ENCODE results near the gene HECTD4. TPM values are rescaled to one million over a fixed set of nuclear protein-coding genes. Genes with fewer than 3 reads are reported as not detected.

Gene HECTD4
- total RNA-seq, 1 experiment from 2014 or later = 31.2 TPM

DNA sequence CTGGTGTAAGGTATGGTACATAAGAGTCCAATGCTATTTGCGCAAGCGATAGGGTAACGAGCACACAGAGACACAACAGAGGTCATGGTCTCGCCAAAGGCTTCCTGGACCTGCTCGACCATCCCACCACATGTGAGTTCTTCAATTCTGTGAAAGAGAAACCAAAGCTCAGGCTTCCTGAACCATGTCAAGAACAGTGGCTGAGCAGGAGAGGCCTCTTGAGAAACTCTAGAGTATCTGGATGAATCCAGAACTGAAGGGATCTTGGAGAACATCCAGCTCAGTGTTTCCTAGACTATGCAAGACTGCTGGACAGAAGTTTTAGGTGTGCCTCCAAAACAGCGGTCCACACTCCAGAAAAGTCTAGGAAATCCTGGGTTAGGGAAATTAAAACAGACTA lies 142.3 kb downstream of the HECTD4 start:
- peaks cover 0 to 20% of the 10 kb centered on the region in 2 experiments; a peak in 2 of 4 replicates for H3K36me3 ChIP-seq (ENCODE audit: control insufficient read depth in 1 of 2, insufficient read depth in 2 of 2, low read length in 2 of 2)
- no peaks in the 10 kb centered on the region for H4K20me1 ChIP-seq (ENCODE audit: insufficient read depth)

DNA sequence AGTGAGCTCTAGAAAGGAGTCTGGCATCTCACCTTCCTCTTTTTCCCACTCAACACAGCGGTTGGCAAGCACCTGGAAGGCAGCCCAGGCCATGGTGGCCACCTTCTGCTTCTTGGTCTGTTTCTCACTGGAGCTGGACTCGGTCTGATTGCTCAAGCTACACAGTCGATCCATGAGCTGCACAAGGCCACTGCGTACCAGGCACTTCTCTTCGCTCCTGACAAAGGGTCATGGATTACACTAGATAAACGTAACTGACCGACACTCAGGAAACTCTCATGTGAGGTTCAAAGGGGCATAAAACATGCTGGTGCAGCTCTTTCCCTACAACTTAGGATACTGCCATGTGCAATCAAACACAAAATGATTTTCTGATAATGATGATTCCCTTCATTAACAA lies 143.2 kb downstream of the HECTD4 start:
- Histone ChIP-seq H2AFZ (ENCODE audit: low read depth, low read length, poor library complexity, severe bottlenecking) (no peak overlapping the region), H3K79me2 (ENCODE audit: insufficient read depth, low read length) (no peaks in the 10 kb centered on the region), H4K20me1 (ENCODE audit: insufficient read depth) (no peaks in the 10 kb centered on the region), H3K27me3 (ENCODE audit: insufficient read depth, low read length) (no peaks in the 10 kb centered on the region), H3K9me2 (ENCODE audit: insufficient read depth) (no peaks in the 10 kb centered on the region), H3K4me1 (ENCODE audit: control insufficient read depth in 1 of 2, insufficient read depth in 2 of 2, low read length in 2 of 2) (no peaks in the 10 kb centered on the region), H3K9me3 (ENCODE audit: control insufficient read depth in 1 of 2, insufficient read depth in 1 of 2, low read depth in 1 of 2, low read length in 2 of 2) (no peaks in the 10 kb centered on the region), H3K4me2 (ENCODE audit: low read length) (no peak overlapping the region), H3K9ac (ENCODE audit: low read length) (no peak overlapping the region), H3K36me3 (ENCODE audit: control insufficient read depth in 1 of 2, insufficient read depth in 2 of 2, low read length in 2 of 2) (peaks cover 0 to 23% of the 10 kb centered on the region in 2 experiments; a peak in 2 of 4 replicates), H3K4me3 (replicated peaks in 1 of 2; ENCODE audit: low read depth in 1 of 2, low read length in 2 of 2) (no peak overlapping the region), H3K27ac (ENCODE audit: low read depth, low read length) (no peak overlapping the region)
- no TSS peak for BruUV-seq (replicated peaks)
- POLR2A ChIA-PET = no interaction called here
- CTCF ChIA-PET = no interaction called here
- no peak for TF ChIP-seq TCF7L2 (IDR thresholded peaks at IDR 0.05; ENCODE audit: borderline replicate concordance, extremely low read depth, insufficient read depth, insufficient read length)
- no peak for TF ChIP-seq ZFX (IDR thresholded peaks at IDR 0.05)
- TF ChIP-seq, protein P1, sequence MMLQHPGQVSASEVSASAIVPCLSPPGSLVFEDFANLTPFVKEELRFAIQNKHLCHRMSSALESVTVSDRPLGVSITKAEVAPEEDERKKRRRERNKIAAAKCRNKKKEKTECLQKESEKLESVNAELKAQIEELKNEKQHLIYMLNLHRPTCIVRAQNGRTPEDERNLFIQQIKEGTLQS (IDR thresholded peaks at IDR 0.05) = no peak
- TF ChIP-seq EZH2phosphoT487 (IDR thresholded peaks at IDR 0.05; ENCODE audit: borderline replicate concordance) = no peak
- TF ChIP-seq EZH2 (IDR thresholded peaks at IDR 0.05) = no peak
- no peak for TF ChIP-seq RAD21 (IDR thresholded peaks at IDR 0.05; ENCODE audit: low read depth)
- no peak for TF ChIP-seq POLR2A (IDR thresholded peaks at IDR 0.05; ENCODE audit: borderline replicate concordance, extremely low read depth, insufficient read depth, insufficient read length)
- no peak for TF ChIP-seq SP1 (IDR thresholded peaks at IDR 0.05; ENCODE audit: low read depth)
- TF ChIP-seq YY1 (IDR thresholded peaks at IDR 0.05; ENCODE audit: extremely low read depth, insufficient replicate concordance, low read depth, low read length) = no peak
- no peak for TF ChIP-seq CEBPB (IDR thresholded peaks at IDR 0.05; ENCODE audit: low read depth)
- no peak for TF ChIP-seq CBX3 (IDR thresholded peaks at IDR 0.05; ENCODE audit: low read depth)
- TF ChIP-seq SIN3A (IDR thresholded peaks at IDR 0.05; ENCODE audit: low read depth) = no peak
- no peak for TF ChIP-seq POLR2AphosphoS5 (IDR thresholded peaks at IDR 0.05; ENCODE audit: low read depth, low read length)
- DNase-seq (ENCODE audit: low read depth, low spot score) (no peak), ATAC-seq (no peak)
- intact Hi-C loops (cut with micrococcal nuclease) = no loop called here
- RAD21 ChIA-PET (ENCODE audit: low non-redundant PET in 1 of 2, low total read pairs in 2 of 2, uncharacterized antibody in 2 of 2, unreplicated experiment in 2 of 2) = no interaction called here

More for the DNA sequence above, 142.3 kb downstream of the HECTD4 start:
- no peak overlapping the region for H3K4me2 ChIP-seq (ENCODE audit: low read length)
- no peak for ATAC-seq
- H3K27me3 ChIP-seq (ENCODE audit: insufficient read depth, low read length) = no peaks in the 10 kb centered on the region
- no peak overlapping the region for H3K27ac ChIP-seq (ENCODE audit: low read depth, low read length)
- no peaks in the 10 kb centered on the region for H3K4me1 ChIP-seq (ENCODE audit: control insufficient read depth in 1 of 2, insufficient read depth in 2 of 2, low read length in 2 of 2)
- no peak overlapping the region for H2AFZ ChIP-seq (ENCODE audit: low read depth, low read length, poor library complexity, severe bottlenecking)
- intact Hi-C loops (cut with micrococcal nuclease) = no loop called here
- ChIA-PET POLR2A (no interaction called here), CTCF (no interaction called here), RAD21 (ENCODE audit: low non-redundant PET in 1 of 2, low total read pairs in 2 of 2, uncharacterized antibody in 2 of 2, unreplicated experiment in 2 of 2) (no interaction called here)
- BruUV-seq (replicated peaks) = no TSS peak
- no peak for TF ChIP-seq ZFX (IDR thresholded peaks at IDR 0.05)
- TF ChIP-seq, protein P2, sequence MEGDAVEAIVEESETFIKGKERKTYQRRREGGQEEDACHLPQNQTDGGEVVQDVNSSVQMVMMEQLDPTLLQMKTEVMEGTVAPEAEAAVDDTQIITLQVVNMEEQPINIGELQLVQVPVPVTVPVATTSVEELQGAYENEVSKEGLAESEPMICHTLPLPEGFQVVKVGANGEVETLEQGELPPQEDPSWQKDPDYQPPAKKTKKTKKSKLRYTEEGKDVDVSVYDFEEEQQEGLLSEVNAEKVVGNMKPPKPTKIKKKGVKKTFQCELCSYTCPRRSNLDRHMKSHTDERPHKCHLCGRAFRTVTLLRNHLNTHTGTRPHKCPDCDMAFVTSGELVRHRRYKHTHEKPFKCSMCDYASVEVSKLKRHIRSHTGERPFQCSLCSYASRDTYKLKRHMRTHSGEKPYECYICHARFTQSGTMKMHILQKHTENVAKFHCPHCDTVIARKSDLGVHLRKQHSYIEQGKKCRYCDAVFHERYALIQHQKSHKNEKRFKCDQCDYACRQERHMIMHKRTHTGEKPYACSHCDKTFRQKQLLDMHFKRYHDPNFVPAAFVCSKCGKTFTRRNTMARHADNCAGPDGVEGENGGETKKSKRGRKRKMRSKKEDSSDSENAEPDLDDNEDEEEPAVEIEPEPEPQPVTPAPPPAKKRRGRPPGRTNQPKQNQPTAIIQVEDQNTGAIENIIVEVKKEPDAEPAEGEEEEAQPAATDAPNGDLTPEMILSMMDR (IDR thresholded peaks at IDR 0.05 in 2 of 3, conservative IDR thresholded peaks at IDR 0.05 in 1 of 3; ENCODE audit: borderline replicate concordance in 1 of 3, insufficient read depth in 1 of 3, low read depth in 2 of 3, low read length in 2 of 3) = no peak
- no peak for TF ChIP-seq YY1 (IDR thresholded peaks at IDR 0.05; ENCODE audit: extremely low read depth, insufficient replicate concordance, low read depth, low read length)
- no peak for TF ChIP-seq ZNF274 (IDR thresholded peaks at IDR 0.05; ENCODE audit: low read depth, low read length)
- TF ChIP-seq, protein P1 (IDR thresholded peaks at IDR 0.05) = no peak
- TF ChIP-seq JUND (IDR thresholded peaks at IDR 0.05) = no peak
- H3K9ac ChIP-seq (ENCODE audit: low read length) = no peak overlapping the region
- H3K9me2 ChIP-seq (ENCODE audit: insufficient read depth) = no peaks in the 10 kb centered on the region
- no peak overlapping the region for H3K4me3 ChIP-seq (replicated peaks in 1 of 2; ENCODE audit: low read depth in 1 of 2, low read length in 2 of 2)
- DNase-seq (ENCODE audit: low read depth, low spot score) = no peak
- no peaks in the 10 kb centered on the region for H3K9me3 ChIP-seq (ENCODE audit: control insufficient read depth in 1 of 2, insufficient read depth in 1 of 2, low read depth in 1 of 2, low read length in 2 of 2)
- H3K79me2 ChIP-seq (ENCODE audit: insufficient read depth, low read length) = no peaks in the 10 kb centered on the region
